GM23338 (cell line): ENCODE data around the gene ARHGAP1. TPM values are rescaled to one million over a fixed set of nuclear protein-coding genes. Genes with fewer than 3 reads are reported as not detected.

Source experiments
- ATAC-seq: fragments of 200-7000 bp; cut with Tn5 transposase; 3 replicates; pipeline ENCODE4 v1.9.1; 2020
- DNase-seq: peaks from one replicate; pipeline ENCODE4 v3.0.0-alpha.2; 2015; ENCODE audit warnings: low spot score
- H2AFZ ChIP-seq: fragments of 200-600 bp; sonication (generic); 2 replicates; pipeline ENCODE4 v1.8.0; 2016; ENCODE audit warnings: antibody characterized with exemption, mild to moderate bottlenecking, moderate library complexity
- H3F3A ChIP-seq: fragments of 200-600 bp; sonication (generic); replicated peaks from 2 replicates; pipeline ENCODE4 v1.8.0; 2017; ENCODE audit warnings: antibody characterized with exemption, mixed run types, low read depth
- H3K27ac ChIP-seq: fragments of 200-600 bp; sonication (generic); 2 replicates; pipeline ENCODE4 v1.6.1; 2016; ENCODE audit warnings: low read depth
- H3K27me3 ChIP-seq: fragments of 200-600 bp; sonication (generic); 2 replicates; pipeline ENCODE4 v1.8.0; 2016; ENCODE audit warnings: mild to moderate bottlenecking, mixed run types, moderate library complexity; ENCODE audit not compliant: insufficient read depth
- H3K36me3 ChIP-seq: fragments of 200-600 bp; sonication (generic); 2 replicates; pipeline ENCODE4 v1.8.0; 2016; ENCODE audit warnings: mild to moderate bottlenecking; ENCODE audit not compliant: insufficient read depth
- H3K4me1 ChIP-seq: fragments of 200-600 bp; sonication (generic); 2 replicates; pipeline ENCODE4 v1.8.0; 2016; ENCODE audit warnings: mild to moderate bottlenecking, moderate library complexity; ENCODE audit not compliant: insufficient read depth
- H3K4me2 ChIP-seq: fragments of 200-600 bp; sonication (generic); 2 replicates; pipeline ENCODE4 v1.7.1; 2017; ENCODE audit warnings: mixed run types
- H3K4me3 ChIP-seq: fragments of 200-600 bp; sonication (generic); 2 replicates; pipeline ENCODE4 v1.6.1; 2016; ENCODE audit warnings: mixed run types
- H3K79me2 ChIP-seq: fragments of 200-600 bp; sonication (generic); replicated peaks from 2 replicates; pipeline ENCODE4 v1.8.0; 2017; ENCODE audit warnings: mild to moderate bottlenecking; ENCODE audit not compliant: insufficient read depth
- H3K9me2 ChIP-seq: fragments of 200-600 bp; sonication (generic); 2 replicates; pipeline ENCODE4 v1.8.0; 2017; ENCODE audit not compliant: insufficient read depth
- H4K20me1 ChIP-seq: fragments of 200-600 bp; sonication (generic); replicated peaks from 2 replicates; pipeline ENCODE4 v1.8.0; 2017; ENCODE audit warnings: mild to moderate bottlenecking; ENCODE audit not compliant: insufficient read depth
- H3K27ac Mint-ChIP-seq: 2 replicates; pipeline ENCODE4 v1.8.0; 2020; ENCODE audit warnings: inconsistent platforms, mild to moderate bottlenecking, moderate library complexity, mixed read lengths
- H3K27me3 Mint-ChIP-seq: 3 replicates; pipeline ENCODE4 v1.8.0; 2022; ENCODE audit warnings: low read depth, mild to moderate bottlenecking, moderate library complexity, mixed read lengths, inconsistent platforms; ENCODE audit not compliant: insufficient read depth, poor library complexity
- H3K36me3 Mint-ChIP-seq: 3 replicates; pipeline ENCODE4 v1.8.0; 2021; ENCODE audit warnings: low read depth, mild to moderate bottlenecking, inconsistent platforms, moderate library complexity, mixed read lengths
- H3K4me1 Mint-ChIP-seq: 3 replicates; pipeline ENCODE4 v1.8.0; 2020; ENCODE audit warnings: mild to moderate bottlenecking, inconsistent platforms, mixed read lengths
- H3K4me3 Mint-ChIP-seq: 3 replicates; pipeline ENCODE4 v1.8.0; 2021; ENCODE audit warnings: moderate library complexity, mild to moderate bottlenecking, inconsistent platforms, mixed read lengths
- H3K9me3 Mint-ChIP-seq: 3 replicates; pipeline ENCODE4 v1.8.0; 2020; ENCODE audit warnings: moderate library complexity, mild to moderate bottlenecking, inconsistent platforms, mixed read lengths
- CREB1 ChIP-seq: fragments of 250-450 bp; sonication (Bioruptor Pico); IDR thresholded peaks from 2 replicates; pipeline ENCODE4 v1.5.0; 2020; ENCODE audit warnings: low read depth, mild to moderate bottlenecking, moderate library complexity
- EZH2 ChIP-seq: fragments of 200-600 bp; sonication (generic); IDR thresholded peaks from one replicate; pipeline ENCODE4 v1.8.0; 2017; ENCODE audit warnings: antibody characterized with exemption, mild to moderate bottlenecking, low read depth; ENCODE audit not compliant: unreplicated experiment
- EZH2phosphoT487 ChIP-seq: fragments of 200-600 bp; sonication (generic); IDR thresholded peaks from one replicate; pipeline ENCODE4 v1.8.1; 2018; ENCODE audit warnings: antibody characterized with exemption; ENCODE audit not compliant: unreplicated experiment
- JUNB ChIP-seq: IDR thresholded peaks from one replicate; pipeline ENCODE4 v1.6.1; 2016; ENCODE audit warnings: antibody characterized with exemption; ENCODE audit not compliant: unreplicated experiment
- NANOG ChIP-seq: IDR thresholded peaks from 2 replicates; pipeline ENCODE4 v1.6.1; 2016; ENCODE audit warnings: antibody characterized with exemption, borderline replicate concordance
- POLR2AphosphoS5 ChIP-seq: IDR thresholded peaks from 2 replicates; pipeline ENCODE4 v1.6.1; 2016; ENCODE audit warnings: antibody characterized with exemption, low read depth
- STAT1 ChIP-seq: IDR thresholded peaks from one replicate; pipeline ENCODE4 v1.6.1; 2016; ENCODE audit warnings: antibody characterized with exemption; ENCODE audit not compliant: unreplicated experiment
- ZNF114 ChIP-seq: fragments of 250-450 bp; sonication (Bioruptor Pico); IDR thresholded peaks from 2 replicates; pipeline ENCODE4 v1.5.0; 2020; ENCODE audit warnings: mild to moderate bottlenecking, moderate library complexity
- ZNF331 ChIP-seq: fragments of 250-450 bp; sonication (Bioruptor Pico); IDR thresholded peaks from 2 replicates; pipeline ENCODE4 v1.5.0; 2020; ENCODE audit warnings: low read depth, mild to moderate bottlenecking, moderate library complexity
- polyA plus RNA-seq: library from polyadenylated mRNA; unstranded; fragments of >200 nt; fragmentation: Nextera tagmentation; extraction: Ambion mirVana; gene quantifications from 2 replicates; pipeline ENCODE4 v1.2.1, GENCODE V29; 2016
- total RNA-seq: library from RNA; depleted of rRNA; stranded (reverse); fragments of >200 nt; shearing (Covaris generic); gene quantifications from 2 replicates; pipeline ENCODE4 v1.2.3, GENCODE V29; 2014
- TF ChIP-seq, protein P1 (sequence below): IDR thresholded peaks from one replicate; pipeline ENCODE4 v1.6.1; 2018; ENCODE audit warnings: antibody characterized with exemption; ENCODE audit not compliant: unreplicated experiment
- TF ChIP-seq, protein P2 (sequence below), 2 experiments: fragments of 200-600 bp in 1 of 2; sonication (generic) in 1 of 2; conservative IDR thresholded peaks; 2 replicates each; pipeline versions ENCODE4 v1.5.1 to v1.6.1; 2016 to 2017; ENCODE audit warnings: antibody characterized with exemption in 2 of 2, low read depth in 2 of 2, mild to moderate bottlenecking in 2 of 2, moderate library complexity in 1 of 2
- TF ChIP-seq, protein P3 (sequence below): fragments of 250-450 bp; sonication (Bioruptor Pico); IDR thresholded peaks from 2 replicates; pipeline ENCODE4 v1.5.0; 2020; ENCODE audit warnings: mild to moderate bottlenecking, moderate library complexity
- TF ChIP-seq, protein P4 (sequence below): IDR thresholded peaks from 2 replicates; pipeline ENCODE4 v1.6.1; 2016; ENCODE audit warnings: antibody characterized with exemption

The ARHGAP1 gene
- total and polyA plus RNA-seq, 2 experiments from 2014 or later: 23.4 to 38.1 TPM

DNA sequence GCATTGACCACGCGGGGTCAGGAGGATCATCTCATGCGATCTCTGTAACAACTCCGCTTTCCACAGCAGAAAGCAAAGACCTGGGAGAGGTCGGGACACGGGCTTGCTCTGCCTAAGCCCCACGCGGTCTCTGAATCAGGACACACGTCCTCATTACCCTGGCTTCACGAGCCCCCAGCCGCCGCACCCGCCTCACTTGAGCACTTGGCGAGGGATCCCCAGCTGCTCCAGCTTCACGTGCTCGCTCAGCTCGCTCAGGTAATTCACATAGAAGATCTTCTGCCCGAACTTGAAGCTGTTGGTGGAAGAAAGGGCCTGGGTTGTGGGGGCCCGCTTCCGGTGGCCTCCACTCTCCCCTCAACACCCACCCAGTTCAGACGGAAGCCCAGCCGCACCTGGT lies 19.6 kb downstream of the ARHGAP1 start:
- Histone ChIP-seq H4K20me1 (no peaks in the 10 kb centered on the region), H3K27ac (no peak overlapping the region), H3K4me1 (peaks cover under 1% of the 10 kb centered on the region; the same call in 1 of the 2 replicates), H3K9me2 (no peaks in the 10 kb centered on the region), H3K27me3 (no peaks in the 10 kb centered on the region), H3K36me3 (no peaks in the 10 kb centered on the region), H3K4me2 (no peak overlapping the region), H3K79me2 (no peaks in the 10 kb centered on the region), H2AFZ (no peak overlapping the region), H3K4me3 (no peak overlapping the region), H3F3A (peaks cover 2% of the 10 kb centered on the region; the same call in 1 of the 2 replicates)
- Mint-ChIP-seq H3K27ac (no peak overlapping the region), H3K4me3 (no peak overlapping the region), H3K36me3 (peaks cover 3% of the 10 kb centered on the region), H3K27me3 (peaks cover 6% of the 10 kb centered on the region), H3K9me3 (no peaks in the 10 kb centered on the region), H3K4me1 (peaks cover 3% of the 10 kb centered on the region; the same call in 2 of the 3 replicates)
- ATAC-seq (no peak), DNase-seq (no peak)
- TF ChIP-seq, protein P1, sequence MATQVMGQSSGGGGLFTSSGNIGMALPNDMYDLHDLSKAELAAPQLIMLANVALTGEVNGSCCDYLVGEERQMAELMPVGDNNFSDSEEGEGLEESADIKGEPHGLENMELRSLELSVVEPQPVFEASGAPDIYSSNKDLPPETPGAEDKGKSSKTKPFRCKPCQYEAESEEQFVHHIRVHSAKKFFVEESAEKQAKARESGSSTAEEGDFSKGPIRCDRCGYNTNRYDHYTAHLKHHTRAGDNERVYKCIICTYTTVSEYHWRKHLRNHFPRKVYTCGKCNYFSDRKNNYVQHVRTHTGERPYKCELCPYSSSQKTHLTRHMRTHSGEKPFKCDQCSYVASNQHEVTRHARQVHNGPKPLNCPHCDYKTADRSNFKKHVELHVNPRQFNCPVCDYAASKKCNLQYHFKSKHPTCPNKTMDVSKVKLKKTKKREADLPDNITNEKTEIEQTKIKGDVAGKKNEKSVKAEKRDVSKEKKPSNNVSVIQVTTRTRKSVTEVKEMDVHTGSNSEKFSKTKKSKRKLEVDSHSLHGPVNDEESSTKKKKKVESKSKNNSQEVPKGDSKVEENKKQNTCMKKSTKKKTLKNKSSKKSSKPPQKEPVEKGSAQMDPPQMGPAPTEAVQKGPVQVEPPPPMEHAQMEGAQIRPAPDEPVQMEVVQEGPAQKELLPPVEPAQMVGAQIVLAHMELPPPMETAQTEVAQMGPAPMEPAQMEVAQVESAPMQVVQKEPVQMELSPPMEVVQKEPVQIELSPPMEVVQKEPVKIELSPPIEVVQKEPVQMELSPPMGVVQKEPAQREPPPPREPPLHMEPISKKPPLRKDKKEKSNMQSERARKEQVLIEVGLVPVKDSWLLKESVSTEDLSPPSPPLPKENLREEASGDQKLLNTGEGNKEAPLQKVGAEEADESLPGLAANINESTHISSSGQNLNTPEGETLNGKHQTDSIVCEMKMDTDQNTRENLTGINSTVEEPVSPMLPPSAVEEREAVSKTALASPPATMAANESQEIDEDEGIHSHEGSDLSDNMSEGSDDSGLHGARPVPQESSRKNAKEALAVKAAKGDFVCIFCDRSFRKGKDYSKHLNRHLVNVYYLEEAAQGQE: no peak
- TF ChIP-seq STAT1 (no peak), ZNF331 (CRISPR knock-in tag) (no peak), CREB1 (CRISPR knock-in tag) (no peak), POLR2AphosphoS5 (no peak), ZNF114 (CRISPR knock-in tag) (no peak), EZH2 (no peak), EZH2phosphoT487 (no peak), JUNB (no peak), NANOG (no peak)
- TF ChIP-seq, protein P2, sequence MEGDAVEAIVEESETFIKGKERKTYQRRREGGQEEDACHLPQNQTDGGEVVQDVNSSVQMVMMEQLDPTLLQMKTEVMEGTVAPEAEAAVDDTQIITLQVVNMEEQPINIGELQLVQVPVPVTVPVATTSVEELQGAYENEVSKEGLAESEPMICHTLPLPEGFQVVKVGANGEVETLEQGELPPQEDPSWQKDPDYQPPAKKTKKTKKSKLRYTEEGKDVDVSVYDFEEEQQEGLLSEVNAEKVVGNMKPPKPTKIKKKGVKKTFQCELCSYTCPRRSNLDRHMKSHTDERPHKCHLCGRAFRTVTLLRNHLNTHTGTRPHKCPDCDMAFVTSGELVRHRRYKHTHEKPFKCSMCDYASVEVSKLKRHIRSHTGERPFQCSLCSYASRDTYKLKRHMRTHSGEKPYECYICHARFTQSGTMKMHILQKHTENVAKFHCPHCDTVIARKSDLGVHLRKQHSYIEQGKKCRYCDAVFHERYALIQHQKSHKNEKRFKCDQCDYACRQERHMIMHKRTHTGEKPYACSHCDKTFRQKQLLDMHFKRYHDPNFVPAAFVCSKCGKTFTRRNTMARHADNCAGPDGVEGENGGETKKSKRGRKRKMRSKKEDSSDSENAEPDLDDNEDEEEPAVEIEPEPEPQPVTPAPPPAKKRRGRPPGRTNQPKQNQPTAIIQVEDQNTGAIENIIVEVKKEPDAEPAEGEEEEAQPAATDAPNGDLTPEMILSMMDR (conservative IDR thresholded peaks at IDR 0.05; ENCODE audit: low read depth in 2 of 2): no peak
- TF ChIP-seq, protein P3, sequence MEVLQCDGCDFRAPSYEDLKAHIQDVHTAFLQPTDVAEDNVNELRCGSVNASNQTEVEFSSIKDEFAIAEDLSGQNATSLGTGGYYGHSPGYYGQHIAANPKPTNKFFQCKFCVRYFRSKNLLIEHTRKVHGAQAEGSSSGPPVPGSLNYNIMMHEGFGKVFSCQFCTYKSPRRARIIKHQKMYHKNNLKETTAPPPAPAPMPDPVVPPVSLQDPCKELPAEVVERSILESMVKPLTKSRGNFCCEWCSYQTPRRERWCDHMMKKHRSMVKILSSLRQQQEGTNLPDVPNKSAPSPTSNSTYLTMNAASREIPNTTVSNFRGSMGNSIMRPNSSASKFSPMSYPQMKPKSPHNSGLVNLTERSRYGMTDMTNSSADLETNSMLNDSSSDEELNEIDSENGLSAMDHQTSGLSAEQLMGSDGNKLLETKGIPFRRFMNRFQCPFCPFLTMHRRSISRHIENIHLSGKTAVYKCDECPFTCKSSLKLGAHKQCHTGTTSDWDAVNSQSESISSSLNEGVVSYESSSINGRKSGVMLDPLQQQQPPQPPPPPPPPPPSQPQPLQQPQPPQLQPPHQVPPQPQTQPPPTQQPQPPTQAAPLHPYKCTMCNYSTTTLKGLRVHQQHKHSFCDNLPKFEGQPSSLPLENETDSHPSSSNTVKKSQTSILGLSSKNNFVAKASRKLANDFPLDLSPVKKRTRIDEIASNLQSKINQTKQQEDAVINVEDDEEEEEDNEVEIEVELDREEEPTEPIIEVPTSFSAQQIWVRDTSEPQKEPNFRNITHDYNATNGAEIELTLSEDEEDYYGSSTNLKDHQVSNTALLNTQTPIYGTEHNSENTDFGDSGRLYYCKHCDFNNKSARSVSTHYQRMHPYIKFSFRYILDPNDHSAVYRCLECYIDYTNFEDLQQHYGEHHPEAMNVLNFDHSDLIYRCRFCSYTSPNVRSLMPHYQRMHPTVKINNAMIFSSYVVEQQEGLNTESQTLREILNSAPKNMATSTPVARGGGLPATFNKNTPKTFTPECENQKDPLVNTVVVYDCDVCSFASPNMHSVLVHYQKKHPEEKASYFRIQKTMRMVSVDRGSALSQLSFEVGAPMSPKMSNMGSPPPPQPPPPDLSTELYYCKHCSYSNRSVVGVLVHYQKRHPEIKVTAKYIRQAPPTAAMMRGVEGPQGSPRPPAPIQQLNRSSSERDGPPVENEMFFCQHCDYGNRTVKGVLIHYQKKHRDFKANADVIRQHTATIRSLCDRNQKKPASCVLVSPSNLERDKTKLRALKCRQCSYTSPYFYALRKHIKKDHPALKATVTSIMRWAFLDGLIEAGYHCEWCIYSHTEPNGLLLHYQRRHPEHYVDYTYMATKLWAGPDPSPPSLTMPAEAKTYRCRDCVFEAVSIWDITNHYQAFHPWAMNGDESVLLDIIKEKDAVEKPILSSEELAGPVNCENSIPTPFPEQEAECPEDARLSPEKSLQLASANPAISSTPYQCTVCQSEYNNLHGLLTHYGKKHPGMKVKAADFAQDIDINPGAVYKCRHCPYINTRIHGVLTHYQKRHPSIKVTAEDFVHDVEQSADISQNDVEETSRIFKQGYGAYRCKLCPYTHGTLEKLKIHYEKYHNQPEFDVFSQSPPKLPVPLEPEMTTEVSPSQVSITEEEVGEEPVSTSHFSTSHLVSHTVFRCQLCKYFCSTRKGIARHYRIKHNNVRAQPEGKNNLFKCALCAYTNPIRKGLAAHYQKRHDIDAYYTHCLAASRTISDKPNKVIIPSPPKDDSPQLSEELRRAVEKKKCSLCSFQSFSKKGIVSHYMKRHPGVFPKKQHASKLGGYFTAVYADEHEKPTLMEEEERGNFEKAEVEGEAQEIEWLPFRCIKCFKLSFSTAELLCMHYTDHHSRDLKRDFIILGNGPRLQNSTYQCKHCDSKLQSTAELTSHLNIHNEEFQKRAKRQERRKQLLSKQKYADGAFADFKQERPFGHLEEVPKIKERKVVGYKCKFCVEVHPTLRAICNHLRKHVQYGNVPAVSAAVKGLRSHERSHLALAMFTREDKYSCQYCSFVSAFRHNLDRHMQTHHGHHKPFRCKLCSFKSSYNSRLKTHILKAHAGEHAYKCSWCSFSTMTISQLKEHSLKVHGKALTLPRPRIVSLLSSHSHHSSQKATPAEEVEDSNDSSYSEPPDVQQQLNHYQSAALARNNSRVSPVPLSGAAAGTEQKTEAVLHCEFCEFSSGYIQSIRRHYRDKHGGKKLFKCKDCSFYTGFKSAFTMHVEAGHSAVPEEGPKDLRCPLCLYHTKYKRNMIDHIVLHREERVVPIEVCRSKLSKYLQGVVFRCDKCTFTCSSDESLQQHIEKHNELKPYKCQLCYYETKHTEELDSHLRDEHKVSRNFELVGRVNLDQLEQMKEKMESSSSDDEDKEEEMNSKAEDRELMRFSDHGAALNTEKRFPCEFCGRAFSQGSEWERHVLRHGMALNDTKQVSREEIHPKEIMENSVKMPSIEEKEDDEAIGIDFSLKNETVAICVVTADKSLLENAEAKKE (CRISPR knock-in tag): no peak
- TF ChIP-seq, protein P4, sequence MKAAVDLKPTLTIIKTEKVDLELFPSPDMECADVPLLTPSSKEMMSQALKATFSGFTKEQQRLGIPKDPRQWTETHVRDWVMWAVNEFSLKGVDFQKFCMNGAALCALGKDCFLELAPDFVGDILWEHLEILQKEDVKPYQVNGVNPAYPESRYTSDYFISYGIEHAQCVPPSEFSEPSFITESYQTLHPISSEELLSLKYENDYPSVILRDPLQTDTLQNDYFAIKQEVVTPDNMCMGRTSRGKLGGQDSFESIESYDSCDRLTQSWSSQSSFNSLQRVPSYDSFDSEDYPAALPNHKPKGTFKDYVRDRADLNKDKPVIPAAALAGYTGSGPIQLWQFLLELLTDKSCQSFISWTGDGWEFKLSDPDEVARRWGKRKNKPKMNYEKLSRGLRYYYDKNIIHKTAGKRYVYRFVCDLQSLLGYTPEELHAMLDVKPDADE: no peak
